HepG2 (cell line): Measurements from ENCODE around the gene CLK4. TPM values are rescaled to one million over a fixed set of nuclear protein-coding genes. Genes with fewer than 3 reads are reported as not detected.
A peak's percentile ranks its signal among the peaks of the same experiment; 100 is the strongest.

ENCODE experiments used
- AHDC1 ChIP-seq: sonication (generic); formaldehyde crosslinking; IDR thresholded peaks from 2 replicates; pipeline ENCODE4 v1.5.1; 2020; ENCODE audit warnings: mild to moderate bottlenecking, missing genetic modification reagents, borderline replicate concordance
- ATRX ChIP-seq: sonication (generic); formaldehyde crosslinking; IDR thresholded peaks from 2 replicates; pipeline ENCODE4 v1.4.0; 2020; ENCODE audit warnings: missing genetic modification reagents, borderline replicate concordance
- GTF2F1 ChIP-seq: fragments of 150-350 bp; IDR thresholded peaks from 2 replicates; pipeline ENCODE4 v1.6.1; 2014; ENCODE audit warnings: low read length
- KDM2A ChIP-seq: sonication (generic); formaldehyde crosslinking; IDR thresholded peaks from 2 replicates; pipeline ENCODE4 v1.4.0; 2020; ENCODE audit warnings: low read depth, missing genetic modification reagents, borderline replicate concordance
- MEF2D ChIP-seq: sonication (generic); formaldehyde crosslinking; IDR thresholded peaks from 2 replicates; pipeline ENCODE4 v1.5.1; 2020; ENCODE audit warnings: mild to moderate bottlenecking, missing genetic modification reagents
- MLXIP ChIP-seq: sonication (generic); formaldehyde crosslinking; IDR thresholded peaks from 2 replicates; pipeline ENCODE4 v1.9.0; 2021; ENCODE audit warnings: missing genetic modification reagents, borderline replicate concordance
- NFYC ChIP-seq: IDR thresholded peaks from 2 replicates; pipeline ENCODE4 v1.6.1; 2016; ENCODE audit warnings: missing genetic modification reagents, missing compliant biosample characterization
- SUZ12 ChIP-seq: fragments of 150-350 bp; IDR thresholded peaks from 2 replicates; pipeline ENCODE4 v1.6.1; 2014; ENCODE audit warnings: low read depth, low read length
- TRIM22 ChIP-seq: fragments of 450-650 bp; IDR thresholded peaks from 2 replicates; pipeline ENCODE4 v1.6.1; 2017
- ZMYM3 ChIP-seq: sonication (generic); formaldehyde crosslinking; IDR thresholded peaks from 2 replicates; pipeline ENCODE4 v1.5.1; 2020; ENCODE audit warnings: mild to moderate bottlenecking, missing genetic modification reagents
- ZNF234 ChIP-seq: sonication (generic); formaldehyde crosslinking; conservative IDR thresholded peaks from 2 replicates; pipeline ENCODE4 v1.5.1; 2020; ENCODE audit warnings: mild to moderate bottlenecking, missing genetic modification reagents
- ZNF503 ChIP-seq: sonication (generic); formaldehyde crosslinking; IDR thresholded peaks from 2 replicates; pipeline ENCODE4 v1.4.0; 2020; ENCODE audit warnings: missing genetic modification reagents
- ZNF777 ChIP-seq: sonication (generic); formaldehyde crosslinking; IDR thresholded peaks from 2 replicates; pipeline ENCODE4 v1.4.0; 2020; ENCODE audit warnings: missing genetic modification reagents
- polyA plus RNA-seq, 8 experiments: library from polyadenylated mRNA; depleted of rRNA in 3 of 8; stranded (reverse) in 7 of 8; unstranded in 1 of 8; fragments of >200 nt; fragmentation: Illumina TruSeq in 4 of 8; extraction: Trizol in 4 of 8; gene quantifications; 2 replicates each; pipeline versions ENCODE4 v1.2.1 to v1.2.3, GENCODE V29; 2011 to 2016; ENCODE audit warnings: low read depth in 4 of 8, missing spikeins in 1 of 8, mixed read lengths in 1 of 8; ENCODE audit not compliant: insufficient read depth in 1 of 8
- total RNA-seq, 5 experiments: library from RNA; depleted of rRNA; stranded (reverse); fragments of >200 nt; fragmentation: Illumina TruSeq; extraction: Trizol; gene quantifications; 2 replicates each; pipeline ENCODE4 v1.2.3, GENCODE V29; 2016; ENCODE audit warnings: low read depth in 1 of 5

CLK4 gene
- total and polyA plus RNA-seq, 2 of the 13 experiments (the other 11 are each of a cell fraction or from before 2014, with no cell fraction given): 17.7 to 18.4 TPM

GRCh38 chr5:178626484-178627258, at the start of gene CLK4 (continued):
- TF ChIP-seq MLXIP (CRISPR knock-in tag): no peak
- no peak for TF ChIP-seq NFYC (CRISPR knock-in tag)
- 0 out of 2 replicates have a peak, but pooled peaks have one; percentile 11 for TF ChIP-seq MEF2D (CRISPR knock-in tag)
- no peak for TF ChIP-seq TRIM22
- TF ChIP-seq ZNF777 (CRISPR knock-in tag): no peak
- no peak for TF ChIP-seq SUZ12
- peak; percentile 82 for TF ChIP-seq KDM2A
- TF ChIP-seq ATRX: no peak
- peak; percentile 60; the same call in 1 of the 2 replicates for TF ChIP-seq AHDC1
- TF ChIP-seq ZNF503 (CRISPR knock-in tag): peak; percentile 19; the same call in 1 of the 2 replicates
- 0 out of 2 replicates have a peak, but pooled peaks have one; percentile 15 for TF ChIP-seq ZNF234 (CRISPR knock-in tag)
- no peak; the same call in 1 of the 2 replicates for TF ChIP-seq GTF2F1
- TF ChIP-seq ZMYM3: peak; percentile 88
